Sigmoid colon (tissue), 4 donors: ENCODE data around the gene PAM16.

ENCODE experiments used
- CTCF ChIP-seq, 4 experiments: fragments of 450-650 bp in 3 of 4; fragments of 200-600 bp in 1 of 4; IDR thresholded peaks; one replicate each; pipeline ENCODE4 v1.5.1; 2016 to 2019; ENCODE audit warnings: antibody characterized with exemption in 4 of 4, mild to moderate bottlenecking in 3 of 4, moderate library complexity in 2 of 4
- EP300 ChIP-seq, 4 donors: sonication (generic); formaldehyde crosslinking; IDR thresholded peaks; one replicate each; pipeline ENCODE4 v1.6.1; 2017; ENCODE audit warnings: antibody characterized with exemption in 4 of 4
- POLR2A ChIP-seq, 2 donors: fragments of 450-650 bp; IDR thresholded peaks; one replicate each; pipeline ENCODE4 v1.6.1; 2016; ENCODE audit warnings: antibody characterized with exemption in 2 of 2, mild to moderate bottlenecking in 2 of 2, moderate library complexity in 2 of 2
- POLR2AphosphoS5 ChIP-seq, 4 donors: sonication (generic); formaldehyde crosslinking; IDR thresholded peaks; one replicate each; pipeline ENCODE4 v1.6.1; 2017; ENCODE audit warnings: antibody characterized with exemption in 4 of 4

- no peak for TF ChIP-seq CTCF (IDR thresholded peaks at IDR 0.05)
- no peak for TF ChIP-seq POLR2A (IDR thresholded peaks at IDR 0.05)
- TF ChIP-seq POLR2AphosphoS5 (IDR thresholded peaks at IDR 0.05), result no peak
- no peak for TF ChIP-seq EP300 (IDR thresholded peaks at IDR 0.05)
These were observed 31.4 kb downstream of the PAM16 start for GRCh38 chr16:4319454-4320421.
